Vein endothelial cell (primary cell): ENCODE results near the gene MAMDC2. TPM values are rescaled to one million over a fixed set of nuclear protein-coding genes. Genes with fewer than 3 reads are reported as not detected.
A peak's percentile ranks its signal among the peaks of the same experiment; 100 is the strongest.

Experiments
- small RNA-seq: library from RNA; depleted of rRNA; stranded (forward); fragments of <200 nt; gene quantifications from one replicate; pipeline ENCODE3, GENCODE V24; 2012
- total RNA-seq: library from RNA; depleted of rRNA; stranded (reverse); fragments of >200 nt; gene quantifications from 2 replicates; pipeline ENCODE4 v1.2.3, GENCODE V29; 2012

The MAMDC2 gene
- 8.5 and 23.2 TPM in 2 replicates for total RNA-seq

GRCh38 chr9:70043689-70044489 is at the start of gene MAMDC2:
MAMDC2 (plus strand) TSS chr9:70043848; CDS start chr9:70044198, 350 bp downstream.

GRCh38 chr9:70258692-70259511 is 215.3 kb downstream of the MAMDC2 start, which contains the start of gene SMC5:
SMC5 (plus strand) TSS chr9:70258978; CDS start chr9:70259079, 101 bp downstream.

Small RNA genes lying within 50 kb of the gene (small RNA-seq; reads per million reads assigned to genes)
- gene RNU2-5P, result 28.4 reads per million, percentile 98 among the genes with 10 or more reads in this experiment

Other genes starting within 250 kb of the MAMDC2 start
- gene CFAP95, start 223.0 kb upstream of the MAMDC2 start, total RNA-seq, result not detected in 2 replicates
- gene SMC5, start 215.1 kb downstream of the MAMDC2 start, total RNA-seq, result 20.9 and 24.6 TPM in 2 replicates